Subcutaneous adipose tissue (tissue), 4 donors: ENCODE results near the gene SLIT3. TPM values are rescaled to one million over a fixed set of nuclear protein-coding genes. Genes with fewer than 3 reads are reported as not detected.

Source experiments
- CTCF ChIP-seq: fragments of 450-650 bp; IDR thresholded peaks from one replicate; pipeline ENCODE4 v1.5.1; 2016; ENCODE audit warnings: low read depth, mild to moderate bottlenecking, control low read depth, antibody characterized with exemption, moderate library complexity
- total RNA-seq, 4 donors: library from RNA; depleted of rRNA; stranded (reverse); fragments of >200 nt; gene quantifications; one replicate each; pipeline ENCODE4 v1.1.0, GENCODE V29; 2016

The SLIT3 gene
- total RNA-seq, 4 donors from 2014 or later = 48.1 to 163 (median 83.2) TPM

- TF ChIP-seq CTCF = no peak
Observed at GRCh38 chr5:168903061-168903460, 397.9 kb downstream of the SLIT3 start.

GRCh38 chr5:168899673-168900072 is 401.3 kb downstream of the SLIT3 start:
- TF ChIP-seq CTCF = no peak

DNA sequence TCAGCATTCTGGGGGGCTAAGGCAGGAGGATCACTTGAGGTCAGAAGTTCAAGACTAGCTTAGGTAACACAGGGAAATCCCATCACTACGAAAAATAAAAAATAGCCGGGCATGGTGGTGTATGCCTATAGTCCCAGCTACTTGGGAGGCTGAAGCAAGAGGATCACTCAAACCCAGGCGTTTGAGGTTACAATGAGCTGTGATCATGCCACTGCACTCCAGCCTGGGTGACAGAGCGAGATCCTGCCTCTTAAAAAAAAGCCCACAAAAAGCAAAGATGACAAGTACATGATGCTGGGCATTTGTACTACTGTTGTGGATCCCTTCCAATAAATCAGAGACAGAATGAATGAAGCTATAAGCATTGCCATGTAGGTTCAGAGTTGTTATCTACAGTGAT is 401.7 kb downstream of the SLIT3 start:
- TF ChIP-seq CTCF = no peak

GRCh38 chr5:168898247-168898911 is 402.6 kb downstream of the SLIT3 start:
- TF ChIP-seq CTCF = no peak

- no peak for TF ChIP-seq CTCF
Observed at GRCh38 chr5:168897387-168898122, 403.4 kb downstream of the SLIT3 start.

DNA sequence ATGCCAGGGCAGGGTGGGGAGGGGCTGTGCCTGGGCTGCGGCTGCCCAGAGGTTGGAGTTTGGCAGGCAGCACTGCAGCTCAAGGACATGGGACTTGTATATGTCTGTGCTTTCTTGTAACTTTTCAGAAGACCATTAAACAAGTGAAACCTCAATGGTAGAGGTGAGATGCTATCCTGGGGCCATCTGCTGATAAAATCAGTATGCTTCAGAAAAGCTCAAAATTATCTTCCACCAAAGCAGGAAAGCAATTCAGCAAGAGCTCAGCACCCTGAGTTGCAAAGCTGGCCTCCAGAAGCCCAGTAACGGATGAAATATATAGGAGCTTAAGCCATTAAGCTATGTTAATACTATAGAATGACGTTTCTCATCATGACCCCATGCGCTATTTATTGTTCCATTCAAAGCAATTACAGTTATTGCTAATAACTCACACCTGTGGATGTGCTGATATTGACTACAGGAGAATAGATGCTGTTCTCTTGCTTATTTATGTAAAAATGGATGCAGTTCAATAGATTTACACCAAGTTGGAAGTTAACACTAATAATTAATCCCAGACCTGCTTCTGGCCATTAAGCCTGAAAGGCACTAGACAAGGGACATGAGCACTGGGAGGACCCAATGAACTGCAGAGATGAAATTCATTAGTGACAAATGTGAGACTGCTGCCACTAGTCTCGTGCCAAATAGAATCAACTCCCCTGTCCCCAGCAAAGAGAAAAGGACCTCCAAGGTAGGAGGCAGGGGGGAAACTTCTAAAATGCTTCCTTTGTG is 405.5 kb downstream of the SLIT3 start:
- TF ChIP-seq CTCF = no peak

GRCh38 chr5:168893283-168893682 is 407.7 kb downstream of the SLIT3 start:
- no peak for TF ChIP-seq CTCF
